B cell (primary cell): ENCODE measurements around the gene OR6S1.

ENCODE experiments used
- EZH2 ChIP-seq: IDR thresholded peaks from 2 replicates; pipeline ENCODE4 v1.6.1; 2012; ENCODE audit warnings: borderline replicate concordance, low read depth, mild to moderate bottlenecking, moderate library complexity, low read length; ENCODE audit not compliant: insufficient read depth, poor library complexity, severe bottlenecking
- TF ChIP-seq, protein P1 (sequence below): fragments of 200-600 bp; IDR thresholded peaks from one replicate; pipeline ENCODE4 v1.8.0; 2022; ENCODE audit warnings: antibody characterized with exemption, mild to moderate bottlenecking

DNA sequence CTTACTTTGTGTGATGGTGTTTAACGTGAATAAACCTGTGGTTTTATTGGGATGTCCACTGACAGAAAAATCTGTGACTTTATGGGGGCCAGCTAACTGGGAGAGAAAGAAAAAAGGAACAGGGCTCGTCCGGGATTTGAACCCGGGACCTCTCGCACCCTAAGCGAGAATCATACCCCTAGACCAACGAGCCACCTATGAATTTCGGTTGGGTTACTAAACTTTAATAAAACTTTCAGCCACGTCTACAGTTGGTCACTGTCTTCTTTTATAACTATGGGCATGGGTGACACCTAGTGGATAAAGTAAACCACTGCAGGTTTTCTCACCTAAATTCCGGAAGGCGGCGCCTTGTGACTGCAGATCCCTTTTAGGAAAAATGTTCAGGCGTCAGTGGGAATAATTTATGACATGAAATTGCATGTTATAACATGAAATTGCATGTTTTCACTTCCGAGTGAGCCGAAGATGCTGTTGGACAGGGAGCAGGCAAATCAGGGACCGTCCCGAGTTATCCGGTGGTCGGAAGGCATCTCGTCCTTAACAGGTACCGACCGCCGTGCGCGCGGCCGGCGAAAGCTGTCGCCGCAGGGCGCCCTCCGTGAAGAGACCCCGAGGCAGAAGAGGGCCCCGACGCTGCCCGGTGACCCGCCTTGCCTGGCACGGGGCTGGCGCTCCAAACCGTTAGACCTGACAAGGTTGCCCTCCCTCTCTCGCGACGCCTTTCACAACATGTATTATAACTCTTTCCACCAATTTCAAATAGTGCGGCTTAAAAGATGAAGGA is 32.1 kb downstream of the OR6S1 start:
- TF ChIP-seq, protein P1, sequence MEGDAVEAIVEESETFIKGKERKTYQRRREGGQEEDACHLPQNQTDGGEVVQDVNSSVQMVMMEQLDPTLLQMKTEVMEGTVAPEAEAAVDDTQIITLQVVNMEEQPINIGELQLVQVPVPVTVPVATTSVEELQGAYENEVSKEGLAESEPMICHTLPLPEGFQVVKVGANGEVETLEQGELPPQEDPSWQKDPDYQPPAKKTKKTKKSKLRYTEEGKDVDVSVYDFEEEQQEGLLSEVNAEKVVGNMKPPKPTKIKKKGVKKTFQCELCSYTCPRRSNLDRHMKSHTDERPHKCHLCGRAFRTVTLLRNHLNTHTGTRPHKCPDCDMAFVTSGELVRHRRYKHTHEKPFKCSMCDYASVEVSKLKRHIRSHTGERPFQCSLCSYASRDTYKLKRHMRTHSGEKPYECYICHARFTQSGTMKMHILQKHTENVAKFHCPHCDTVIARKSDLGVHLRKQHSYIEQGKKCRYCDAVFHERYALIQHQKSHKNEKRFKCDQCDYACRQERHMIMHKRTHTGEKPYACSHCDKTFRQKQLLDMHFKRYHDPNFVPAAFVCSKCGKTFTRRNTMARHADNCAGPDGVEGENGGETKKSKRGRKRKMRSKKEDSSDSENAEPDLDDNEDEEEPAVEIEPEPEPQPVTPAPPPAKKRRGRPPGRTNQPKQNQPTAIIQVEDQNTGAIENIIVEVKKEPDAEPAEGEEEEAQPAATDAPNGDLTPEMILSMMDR, result peak; percentile 96
- no peak for TF ChIP-seq EZH2
